ENCODE data around the gene SH3PXD2B.
A peak's percentile ranks its signal among the peaks of the same experiment; 100 is the strongest.

DNA sequence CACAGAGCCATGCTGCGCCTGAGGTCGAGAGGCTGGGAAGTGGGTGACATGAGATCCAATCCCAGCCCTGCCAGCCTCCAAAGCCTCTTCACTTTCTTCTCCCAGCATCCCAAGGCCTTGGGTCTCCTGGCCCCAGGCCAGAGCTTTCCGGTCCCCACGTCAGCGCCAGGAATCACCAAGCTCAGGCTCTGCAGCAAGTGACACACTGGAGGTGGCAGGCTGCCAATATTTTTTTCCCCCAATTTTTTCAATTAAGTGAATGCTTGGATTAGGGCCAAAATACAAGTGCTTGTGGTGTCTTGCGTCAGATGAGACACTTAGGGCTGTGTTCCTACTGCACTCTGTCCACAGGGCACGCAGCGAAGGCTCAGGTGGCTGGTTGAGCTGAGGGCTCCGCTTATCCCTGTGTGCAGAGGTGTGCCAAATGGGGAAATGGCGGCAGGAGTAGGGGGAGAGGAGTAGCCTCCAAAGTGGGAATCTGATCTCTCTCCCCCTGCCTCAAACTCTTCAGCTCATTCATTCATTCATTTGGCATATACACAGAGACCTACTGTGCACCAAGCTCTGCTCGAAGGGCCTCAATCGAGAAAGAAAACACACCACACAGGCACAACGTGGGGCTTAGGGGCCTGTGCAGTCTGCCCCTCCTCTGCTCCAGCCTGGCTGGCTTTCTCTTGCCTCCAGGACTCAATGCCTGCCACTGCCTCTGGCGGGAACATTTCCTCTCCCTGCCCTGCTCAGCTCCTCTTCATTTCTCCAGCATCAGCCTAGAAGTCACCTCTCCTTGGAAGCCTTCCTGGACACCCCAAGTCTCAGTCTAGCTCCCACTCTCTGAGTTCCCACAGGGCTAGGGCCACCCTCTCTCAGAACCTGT, 16.6 kb downstream of the SH3PXD2B start:
- TF ChIP-seq, protein P1, sequence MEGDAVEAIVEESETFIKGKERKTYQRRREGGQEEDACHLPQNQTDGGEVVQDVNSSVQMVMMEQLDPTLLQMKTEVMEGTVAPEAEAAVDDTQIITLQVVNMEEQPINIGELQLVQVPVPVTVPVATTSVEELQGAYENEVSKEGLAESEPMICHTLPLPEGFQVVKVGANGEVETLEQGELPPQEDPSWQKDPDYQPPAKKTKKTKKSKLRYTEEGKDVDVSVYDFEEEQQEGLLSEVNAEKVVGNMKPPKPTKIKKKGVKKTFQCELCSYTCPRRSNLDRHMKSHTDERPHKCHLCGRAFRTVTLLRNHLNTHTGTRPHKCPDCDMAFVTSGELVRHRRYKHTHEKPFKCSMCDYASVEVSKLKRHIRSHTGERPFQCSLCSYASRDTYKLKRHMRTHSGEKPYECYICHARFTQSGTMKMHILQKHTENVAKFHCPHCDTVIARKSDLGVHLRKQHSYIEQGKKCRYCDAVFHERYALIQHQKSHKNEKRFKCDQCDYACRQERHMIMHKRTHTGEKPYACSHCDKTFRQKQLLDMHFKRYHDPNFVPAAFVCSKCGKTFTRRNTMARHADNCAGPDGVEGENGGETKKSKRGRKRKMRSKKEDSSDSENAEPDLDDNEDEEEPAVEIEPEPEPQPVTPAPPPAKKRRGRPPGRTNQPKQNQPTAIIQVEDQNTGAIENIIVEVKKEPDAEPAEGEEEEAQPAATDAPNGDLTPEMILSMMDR (IDR thresholded peaks at IDR 0.05): no peak
- peak; percentile 22 to 57 for TF ChIP-seq POLR2A (IDR thresholded peaks at IDR 0.05)

Measured in tibial nerve (tissue), 3 donors.